CD4-positive, alpha-beta memory T cell (primary cell): ENCODE measurements around the gene GATD1. TPM values are rescaled to one million over a fixed set of nuclear protein-coding genes. Genes with fewer than 3 reads are reported as not detected.
A peak's percentile ranks its signal among the peaks of the same experiment; 100 is the strongest.

ENCODE experiments used
- CTCF ChIA-PET: fragments of 350-600 bp; sonication (Branson Sonifier 250); formaldehyde crosslinking; loops from one replicate; lab custom pipeline; 2021; ENCODE audit warnings: inconsistent platforms; ENCODE audit not compliant: partially characterized antibody; lab: Charles Lee
- POLR2A ChIA-PET: fragments of 350-600 bp; sonication (Branson Sonifier 250); formaldehyde crosslinking; loops from one replicate; lab custom pipeline; 2021; ENCODE audit not compliant: partially characterized antibody; lab: Charles Lee
- DNase-seq, 5 donors: peaks; one replicate each; pipeline versions ENCODE4 v3.0.0 to v3.0.0-alpha.2; 2020 to 2022; ENCODE audit warnings: mixed read lengths in 1 of 5
- H3K27ac ChIP-seq: one replicate; pipeline ENCODE4 v1.7.0; 2013; ENCODE audit warnings: low read depth, low read length
- H3K27me3 ChIP-seq: 2 replicates; pipeline ENCODE4 v1.7.0; 2013; ENCODE audit warnings: mild to moderate bottlenecking, low read length, moderate library complexity; ENCODE audit not compliant: insufficient read depth
- H3K36me3 ChIP-seq: 2 replicates; pipeline ENCODE4 v1.7.0; 2013; ENCODE audit warnings: mild to moderate bottlenecking, low read length, moderate library complexity; ENCODE audit not compliant: insufficient read depth
- H3K4me1 ChIP-seq: 2 replicates; pipeline ENCODE4 v1.7.0; 2013; ENCODE audit warnings: mild to moderate bottlenecking, low read length, moderate library complexity; ENCODE audit not compliant: insufficient read depth
- H3K4me3 ChIP-seq, 2 donors: one replicate each; pipeline ENCODE4 v1.7.0; 2013; ENCODE audit warnings: low read length in 2 of 2, mild to moderate bottlenecking in 1 of 2
- H3K9me3 ChIP-seq, 2 donors: one replicate each; pipeline ENCODE4 v1.7.0; 2013; ENCODE audit warnings: low read length in 2 of 2, control low read depth in 1 of 2; ENCODE audit not compliant: control insufficient read depth in 1 of 2
- H3K27ac Mint-ChIP-seq, 7 donors: one replicate each; pipeline ENCODE4 v1.8.0; 2020 to 2021; ENCODE audit warnings: mixed read lengths in 7 of 7, mild to moderate bottlenecking in 6 of 7, inconsistent platforms in 3 of 7, moderate library complexity in 3 of 7
- H3K27me3 Mint-ChIP-seq, 2 donors: one replicate each; pipeline ENCODE4 v1.8.0; 2020 to 2021; ENCODE audit warnings: mixed read lengths in 2 of 2
- H3K36me3 Mint-ChIP-seq, 2 donors: one replicate each; pipeline ENCODE4 v1.8.0; 2020 to 2021; ENCODE audit warnings: mixed read lengths in 2 of 2, inconsistent platforms in 1 of 2, mild to moderate bottlenecking in 1 of 2
- H3K4me1 Mint-ChIP-seq, 4 donors: one replicate each; pipeline ENCODE4 v1.8.0; 2020 to 2021; ENCODE audit warnings: mixed read lengths in 4 of 4, mild to moderate bottlenecking in 1 of 4
- H3K4me3 Mint-ChIP-seq, 8 donors: one replicate each; pipeline ENCODE4 v1.8.0; 2020 to 2021; ENCODE audit warnings: mixed read lengths in 8 of 8, mild to moderate bottlenecking in 7 of 8, moderate library complexity in 6 of 8, inconsistent platforms in 3 of 8
- H3K9me3 Mint-ChIP-seq, 8 donors: one replicate each; pipeline ENCODE4 v1.8.0; 2020 to 2021; ENCODE audit warnings: mixed read lengths in 8 of 8, mild to moderate bottlenecking in 5 of 8, inconsistent platforms in 3 of 8, moderate library complexity in 1 of 8
- intact Hi-C: fragments of 100-400 bp; cut with micrococcal nuclease; formaldehyde crosslinking; loops from one replicate; pipeline ENCODE4 v1.15.1; 2023
- polyA plus RNA-seq, 2 donors: library from polyadenylated mRNA; unstranded; fragments of 300-500 nt; fragmentation: Illumina TruSeq; gene quantifications; one replicate each; pipeline ENCODE4 v1.2.3, GENCODE V29; 2021
- total RNA-seq, 2 experiments: library from RNA; stranded (reverse); gene quantifications; one replicate each; pipeline ENCODE4 v1.2.3, GENCODE V29; 2021

The GATD1 gene
- total and polyA plus RNA-seq, 4 experiments from 2014 or later = 4.3 to 64.9 (median 33.3) TPM

DNA sequence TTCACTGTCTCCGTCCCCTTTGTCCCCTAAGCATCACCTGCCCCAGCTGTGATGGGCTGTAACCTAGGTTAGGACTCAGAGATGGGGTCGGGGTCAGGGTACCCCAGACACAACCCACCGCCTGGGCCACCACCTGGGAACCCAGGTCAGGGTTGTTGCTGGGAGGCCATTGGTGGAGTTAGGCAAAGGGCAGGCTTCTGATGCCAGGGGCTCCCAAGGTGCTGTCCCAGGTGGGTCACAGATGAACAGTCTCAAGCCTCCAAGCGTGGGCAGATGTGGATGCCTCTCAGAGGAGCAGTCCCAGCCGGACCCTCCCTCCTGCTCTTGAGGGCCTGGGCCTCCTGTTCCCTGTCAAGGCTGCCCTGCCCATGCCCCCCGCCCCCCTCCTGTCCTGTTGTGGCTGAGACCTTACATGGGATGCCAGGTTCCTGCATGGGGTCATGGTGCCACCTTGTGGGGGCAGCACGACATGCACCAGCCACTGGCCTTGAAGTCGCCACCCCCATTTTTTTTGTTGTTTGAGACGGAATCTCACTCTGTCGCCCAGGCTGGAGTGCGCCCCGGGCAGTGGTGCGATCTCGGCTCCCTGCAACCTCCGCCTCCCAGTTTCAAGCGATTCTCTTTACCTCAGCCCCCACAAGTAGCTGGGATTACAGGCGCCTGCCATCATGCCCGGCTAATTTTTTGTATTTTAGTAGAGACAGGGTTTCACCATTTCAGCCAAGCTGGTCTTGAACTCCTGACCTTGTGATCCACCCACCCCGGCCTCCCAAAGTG is 12.1 kb downstream of the GATD1 start:
- H3K4me3 Mint-ChIP-seq = no peak overlapping the region
- DNase-seq = peak; percentile 61 to 67 (median 63)
- no peaks in the 10 kb centered on the region for H3K27me3 Mint-ChIP-seq
- no peaks in the 10 kb centered on the region for H3K4me1 ChIP-seq
- no peaks in the 10 kb centered on the region for H3K9me3 ChIP-seq
- no peak overlapping the region for H3K27ac ChIP-seq
- H3K36me3 Mint-ChIP-seq = peaks cover 4 to 41% of the 10 kb centered on the region in 2 donors
- peaks cover 35% of the 10 kb centered on the region for H3K36me3 ChIP-seq
- no peaks in the 10 kb centered on the region for H3K4me1 Mint-ChIP-seq
- H3K9me3 Mint-ChIP-seq = no peaks in the 10 kb centered on the region
- H3K27ac Mint-ChIP-seq = peak overlapping the region in 5 of 7 donors; percentile 55 to 81 (median 75)
- no peak overlapping the region for H3K4me3 ChIP-seq
- ChIA-PET POLR2A (interaction anchor here (0.9 to 1.6 kb wide), 5 partner anchors 11 to 211 kb away, joined by 3 to 6 read pairs (median 4); no protein-coding TSS in a partner anchor), CTCF (interaction anchor here (0.5 to 2.1 kb wide), 14 partner anchors 11 to 211 kb away, joined by 3 to 11 read pairs (median 4); partner anchors contain the start of gene GATD1)
- intact Hi-C loops = loop anchor here (1.0 kb wide), 2 partner anchors 37 to 210 kb away; no protein-coding TSS in a partner anchor
- H3K27me3 ChIP-seq = no peaks in the 10 kb centered on the region

- no peak overlapping the region for H3K4me3 Mint-ChIP-seq
- ChIA-PET CTCF (interaction anchor here (1.0 to 2.2 kb wide), 10 partner anchors 10 to 210 kb away, joined by 3 to 11 read pairs (median 4); partner anchors contain the start of genes TALDO1 and TMEM80), POLR2A (interaction anchor here (0.9 to 1.6 kb wide), 2 partner anchors 15 to 210 kb away, joined by 3 to 4 read pairs; no protein-coding TSS in a partner anchor)
- H3K9me3 ChIP-seq = no peaks in the 10 kb centered on the region
- intact Hi-C loops = loop anchor here (1.0 to 5.0 kb wide), 3 partner anchors 33 to 209 kb away; partner anchors contain the start of gene SLC25A22
- peak overlapping the region in 1 of 7 donors; percentile 42 for H3K27ac Mint-ChIP-seq
- no peak for DNase-seq
- no peaks in the 10 kb centered on the region for H3K9me3 Mint-ChIP-seq
- H3K4me1 ChIP-seq = no peaks in the 10 kb centered on the region
- H3K4me3 ChIP-seq = no peak overlapping the region
- no peaks in the 10 kb centered on the region for H3K27me3 ChIP-seq
- no peak overlapping the region for H3K27ac ChIP-seq
- peaks cover 7 to 43% of the 10 kb centered on the region in 2 donors for H3K36me3 Mint-ChIP-seq
- H3K4me1 Mint-ChIP-seq = no peaks in the 10 kb centered on the region
- H3K27me3 Mint-ChIP-seq = no peaks in the 10 kb centered on the region
- peaks cover 39% of the 10 kb centered on the region for H3K36me3 ChIP-seq
Measured at GRCh38 chr11:764322-765024, 12.8 kb downstream of the GATD1 start.

DNA sequence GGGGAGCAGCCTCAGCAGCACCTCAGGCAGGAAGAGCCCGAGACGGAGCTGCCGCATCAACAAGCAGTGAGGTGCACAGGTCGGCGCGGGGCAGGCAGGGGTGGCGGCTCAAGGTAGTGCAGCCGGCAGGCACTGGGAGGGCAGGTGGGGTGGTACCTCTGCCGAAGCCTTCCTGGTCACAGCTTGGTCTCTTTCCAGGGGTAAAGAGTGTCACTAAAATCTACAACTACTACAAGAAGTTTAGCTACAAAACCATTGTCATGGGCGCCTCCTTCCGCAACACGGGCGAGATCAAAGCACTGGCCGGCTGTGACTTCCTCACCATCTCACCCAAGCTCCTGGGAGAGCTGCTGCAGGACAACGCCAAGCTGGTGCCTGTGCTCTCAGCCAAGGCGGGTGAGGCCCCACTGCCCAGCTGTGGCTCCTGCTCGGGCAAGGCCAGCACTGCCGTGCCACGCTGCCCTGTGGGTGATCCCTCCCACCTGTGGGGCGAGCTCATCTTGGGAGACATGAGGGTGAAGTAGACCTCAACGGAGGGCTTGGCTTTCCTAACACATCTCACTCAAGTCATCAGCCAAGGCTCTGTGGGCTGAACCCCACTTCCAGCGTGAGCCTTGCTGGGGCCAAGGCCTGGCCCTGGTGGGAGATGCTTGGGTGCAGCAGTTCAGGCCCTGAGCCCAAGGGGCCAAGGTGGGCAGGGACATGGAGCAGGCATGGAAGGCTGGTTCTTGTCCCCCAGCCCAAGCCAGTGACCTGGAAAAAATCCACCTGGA is 13.6 kb downstream of the GATD1 start:
- Mint-ChIP-seq H3K9me3 (no peaks in the 10 kb centered on the region), H3K36me3 (peaks cover 7 to 45% of the 10 kb centered on the region in 2 donors)

GRCh38 chr11:763073-763463 is 14.2 kb downstream of the GATD1 start:
- no peaks in the 10 kb centered on the region for H3K27me3 ChIP-seq
- peaks cover 43% of the 10 kb centered on the region for H3K36me3 ChIP-seq
- Mint-ChIP-seq H3K4me3 (no peak overlapping the region), H3K4me1 (no peaks in the 10 kb centered on the region), H3K27me3 (no peaks in the 10 kb centered on the region), H3K9me3 (no peaks in the 10 kb centered on the region), H3K36me3 (peaks cover 7 to 47% of the 10 kb centered on the region in 2 donors), H3K27ac (no peak overlapping the region)
- H3K9me3 ChIP-seq = no peaks in the 10 kb centered on the region
- no peak overlapping the region for H3K27ac ChIP-seq
- no peaks in the 10 kb centered on the region for H3K4me1 ChIP-seq
- intact Hi-C loops = loop anchor here (5.0 kb wide), 1 partner anchor 34 kb away; the partner anchor contains the start of gene SLC25A22
- DNase-seq = no peak
- H3K4me3 ChIP-seq = no peak overlapping the region
- ChIA-PET CTCF (interaction anchor here (1.1 to 2.2 kb wide), 4 partner anchors 11 to 36 kb away, joined by 3 to 7 read pairs (median 6); partner anchors contain the start of gene TALDO1), POLR2A (interaction anchor here (1.6 kb wide), 1 partner anchor 209 kb away, joined by 4 read pairs; no protein-coding TSS in a partner anchor)

More for the DNA sequence above, 13.6 kb downstream of the GATD1 start:
- H3K27ac ChIP-seq = no peak overlapping the region
- Mint-ChIP-seq H3K4me1 (no peaks in the 10 kb centered on the region), H3K27me3 (no peaks in the 10 kb centered on the region), H3K27ac (no peak overlapping the region), H3K4me3 (no peak overlapping the region)
- no peaks in the 10 kb centered on the region for H3K4me1 ChIP-seq
- H3K4me3 ChIP-seq = no peak overlapping the region
- CTCF ChIA-PET = interaction anchor here (1.0 to 2.2 kb wide), 9 partner anchors 10 to 210 kb away, joined by 3 to 7 read pairs (median 3); partner anchors contain the start of genes TALDO1 and TMEM80
- H3K36me3 ChIP-seq = peaks cover 42% of the 10 kb centered on the region
- no peaks in the 10 kb centered on the region for H3K9me3 ChIP-seq
- H3K27me3 ChIP-seq = no peaks in the 10 kb centered on the region
- POLR2A ChIA-PET = interaction anchor here (0.9 to 1.6 kb wide), 2 partner anchors 14 to 210 kb away, joined by 3 to 4 read pairs; no protein-coding TSS in a partner anchor
- intact Hi-C loops = loop anchor here (5.0 kb wide), 1 partner anchor 34 kb away; the partner anchor contains the start of gene SLC25A22
- no peak for DNase-seq

DNA sequence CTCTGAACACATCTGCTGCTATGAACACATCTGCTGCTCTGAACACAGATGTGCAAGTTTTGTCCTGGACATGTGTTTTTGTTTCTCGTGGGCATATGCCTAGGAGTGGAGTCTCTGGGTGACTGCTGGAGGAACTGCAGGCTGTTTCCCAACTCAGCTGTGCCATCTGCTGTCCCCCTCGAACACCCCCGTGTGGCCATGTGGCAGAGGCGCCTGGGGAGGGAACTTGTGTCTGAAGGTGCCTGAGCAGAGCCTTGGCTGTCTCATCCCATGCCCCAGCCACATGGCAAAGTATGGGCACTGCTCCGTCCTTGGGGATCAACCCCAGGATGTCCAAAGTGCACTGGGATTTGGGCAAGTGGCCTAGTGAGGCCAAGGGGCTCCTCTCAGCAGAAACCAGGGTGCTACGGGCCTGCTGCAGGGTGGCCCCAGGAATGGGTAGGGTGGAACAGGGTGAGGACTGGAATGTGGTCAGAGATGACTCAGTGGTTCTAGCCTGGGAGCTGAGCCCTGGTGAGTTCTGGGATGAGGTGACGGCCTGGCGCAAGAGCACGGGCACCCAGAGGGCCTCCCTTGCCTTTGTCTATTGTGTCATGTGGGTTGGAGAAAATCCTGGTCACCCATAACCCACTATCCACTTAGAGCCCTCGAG is 14.7 kb downstream of the GATD1 start:
- Mint-ChIP-seq H3K9me3 (no peaks in the 10 kb centered on the region), H3K4me3 (no peak overlapping the region), H3K27me3 (no peaks in the 10 kb centered on the region), H3K27ac (peak overlapping the region in 3 of 7 donors; percentile 36 to 74 (median 68)), H3K4me1 (no peaks in the 10 kb centered on the region), H3K36me3 (peaks cover 10 to 49% of the 10 kb centered on the region in 2 donors)
- Histone ChIP-seq H3K4me3 (no peak overlapping the region), H3K9me3 (no peaks in the 10 kb centered on the region), H3K4me1 (no peaks in the 10 kb centered on the region), H3K36me3 (peaks cover 46% of the 10 kb centered on the region), H3K27ac (no peak overlapping the region), H3K27me3 (no peaks in the 10 kb centered on the region)
- DNase-seq = no peak
- ChIA-PET CTCF (interaction anchor here (0.7 to 2.2 kb wide), 3 partner anchors 14 to 35 kb away, joined by 3 to 7 read pairs (median 6); partner anchors contain the start of gene TALDO1), POLR2A (no interaction called here)
- intact Hi-C loops = loop anchor here (5.0 kb wide), 1 partner anchor 35 kb away; the partner anchor contains the start of gene SLC25A22

GRCh38 chr11:761526-762108 is 15.7 kb downstream of the GATD1 start:
- H3K4me1 Mint-ChIP-seq = no peaks in the 10 kb centered on the region
- peak overlapping the region in 2 of 7 donors; percentile 42 to 43 for H3K27ac Mint-ChIP-seq
- Histone ChIP-seq H3K4me1 (no peaks in the 10 kb centered on the region), H3K9me3 (no peaks in the 10 kb centered on the region), H3K4me3 (no peak overlapping the region), H3K27me3 (no peaks in the 10 kb centered on the region), H3K27ac (no peak overlapping the region), H3K36me3 (peaks cover 52% of the 10 kb centered on the region)
- peaks cover 12 to 52% of the 10 kb centered on the region in 2 donors for H3K36me3 Mint-ChIP-seq
- H3K27me3 Mint-ChIP-seq = no peaks in the 10 kb centered on the region
- ChIA-PET POLR2A (no interaction called here), CTCF (interaction anchor here (0.7 to 1.4 kb wide), 3 partner anchors 28 to 65 kb away, joined by 3 read pairs; no protein-coding TSS in a partner anchor)
- intact Hi-C loops = loop anchor here (5.0 kb wide), 1 partner anchor 36 kb away; the partner anchor contains the start of gene SLC25A22
- H3K4me3 Mint-ChIP-seq = no peak overlapping the region
- H3K9me3 Mint-ChIP-seq = no peaks in the 10 kb centered on the region
- no peak for DNase-seq
